Measurements from ENCODE around the gene OR14J1. TPM values are rescaled to one million over a fixed set of nuclear protein-coding genes. Genes with fewer than 3 reads are reported as not detected.

The OR14J1 gene
- total RNA-seq, 3 donors from 2014 or later (not counting 1 experiment from before 2014, with no cell fraction given), result not detected

- ATAC-seq, result no peak
- peaks cover 16 to 46% of the 10 kb centered on the region in 2 donors for H3K27me3 Mint-ChIP-seq (ENCODE audit: low read depth in 2 of 2)
- no peak overlapping the region for H3K27ac Mint-ChIP-seq
- no peaks in the 10 kb centered on the region for H3K36me3 ChIP-seq (ENCODE audit: control insufficient read depth, insufficient read depth, low read length)
- H3K4me1 Mint-ChIP-seq, result no peaks in the 10 kb centered on the region
- WGBS (ENCODE audit: insufficient coverage), result 45% methylated on average over 1 of the region's 1 CpG
- peaks cover 9% of the 10 kb centered on the region for H3K36me3 Mint-ChIP-seq
- intact Hi-C loops (cut with micrococcal nuclease), result no loop called here
- H3K4me3 ChIP-seq (ENCODE audit: low read length), result no peak overlapping the region
- DNase-seq, result no peak
- no peak for TF ChIP-seq CTCF (IDR thresholded peaks at IDR 0.05)
- H3K4me3 Mint-ChIP-seq, result no peak overlapping the region
- H3K9me3 ChIP-seq (ENCODE audit: control insufficient read depth, insufficient read depth, low read length), result no peaks in the 10 kb centered on the region
- peaks cover 0 to 3% of the 10 kb centered on the region in 2 donors for H3K9me3 Mint-ChIP-seq
- H3K27ac ChIP-seq (ENCODE audit: low read length), result no peak overlapping the region
- peaks cover 4% of the 10 kb centered on the region for H3K27me3 ChIP-seq (ENCODE audit: control insufficient read depth, insufficient read depth, low read length)
- no peaks in the 10 kb centered on the region for H3K4me1 ChIP-seq (ENCODE audit: control insufficient read depth, insufficient read depth, low read length)
These were observed 54.1 kb downstream of the OR14J1 start for GRCh38 chr6:29355603-29356002.

Other genes with a start within 250 kb of the OR14J1 start
- gene OR2B3, start 214.4 kb upstream of the OR14J1 start, total RNA-seq, result not detected
- gene OR2J1, start 202.2 kb upstream of the OR14J1 start, total RNA-seq, result not detected
- gene OR2J3, start 193.6 kb upstream of the OR14J1 start, total RNA-seq, result not detected
- gene OR2J2, start 130.8 kb upstream of the OR14J1 start, total RNA-seq, result not detected
- gene OR5V1, start 67.2 kb downstream of the OR14J1 start, total RNA-seq, result not detected
- not detected for gene OR12D3, start 73.6 kb downstream of the OR14J1 start, total RNA-seq
- not detected for gene OR12D2, start 93.9 kb downstream of the OR14J1 start, total RNA-seq
- gene OR12D1, start 113.2 kb downstream of the OR14J1 start, total RNA-seq, result not detected
- not detected for gene OR10C1, start 137.6 kb downstream of the OR14J1 start, total RNA-seq
- gene OR11A1, start 155.4 kb downstream of the OR14J1 start, total RNA-seq, result not detected
- not detected for gene OR2H1, start 155.5 kb downstream of the OR14J1 start, total RNA-seq
- not detected for gene MAS1L, start 186.3 kb downstream of the OR14J1 start, total RNA-seq

Measured in natural killer cell (primary cell).